HG02840 (cell line): ENCODE measurements around the gene AGAP9.
"Not testable (repeated sequence)": the region's sequence is repeated elsewhere in the genome, so short reads cannot be mapped to it uniquely, and the experiment has no call there.

Experiments
- ATAC-seq: cut with Tn5 transposase; IDR thresholded peaks from one replicate; pipeline ENCODE4 v1.9.1; 2021; ENCODE audit warnings: mild to moderate bottlenecking, moderate library complexity, moderate number of reproducible peaks; ENCODE audit not compliant: unreplicated experiment, low FRiP score

The AGAP9 gene

DNA sequence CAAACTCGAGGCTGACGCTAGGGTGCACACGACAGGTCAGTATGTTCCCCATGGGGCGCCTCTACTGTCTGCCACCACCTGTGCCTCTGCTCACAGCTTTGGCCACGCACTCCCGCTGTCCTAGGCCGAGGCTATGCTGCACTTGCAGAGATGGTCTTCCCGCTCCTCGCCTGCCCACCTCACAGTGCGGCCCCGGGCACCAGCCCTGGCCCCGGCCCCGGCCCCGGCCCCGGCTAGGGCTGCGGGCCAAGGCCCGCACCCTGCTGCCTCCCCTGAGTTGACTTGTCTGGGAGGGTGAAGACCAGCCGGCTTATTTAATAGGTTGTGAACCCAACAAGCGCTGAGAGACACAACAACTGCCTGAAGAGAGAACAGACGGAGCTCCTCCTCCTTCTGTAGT, at the start of gene AGAP9:
Gene AGAP9, minus strand, starts transcription at position 164 of the 400 bp plus-strand sequence. Its CDS starts 112 bp downstream, at position 52.
- not testable (repeated sequence) for ATAC-seq

DNA sequence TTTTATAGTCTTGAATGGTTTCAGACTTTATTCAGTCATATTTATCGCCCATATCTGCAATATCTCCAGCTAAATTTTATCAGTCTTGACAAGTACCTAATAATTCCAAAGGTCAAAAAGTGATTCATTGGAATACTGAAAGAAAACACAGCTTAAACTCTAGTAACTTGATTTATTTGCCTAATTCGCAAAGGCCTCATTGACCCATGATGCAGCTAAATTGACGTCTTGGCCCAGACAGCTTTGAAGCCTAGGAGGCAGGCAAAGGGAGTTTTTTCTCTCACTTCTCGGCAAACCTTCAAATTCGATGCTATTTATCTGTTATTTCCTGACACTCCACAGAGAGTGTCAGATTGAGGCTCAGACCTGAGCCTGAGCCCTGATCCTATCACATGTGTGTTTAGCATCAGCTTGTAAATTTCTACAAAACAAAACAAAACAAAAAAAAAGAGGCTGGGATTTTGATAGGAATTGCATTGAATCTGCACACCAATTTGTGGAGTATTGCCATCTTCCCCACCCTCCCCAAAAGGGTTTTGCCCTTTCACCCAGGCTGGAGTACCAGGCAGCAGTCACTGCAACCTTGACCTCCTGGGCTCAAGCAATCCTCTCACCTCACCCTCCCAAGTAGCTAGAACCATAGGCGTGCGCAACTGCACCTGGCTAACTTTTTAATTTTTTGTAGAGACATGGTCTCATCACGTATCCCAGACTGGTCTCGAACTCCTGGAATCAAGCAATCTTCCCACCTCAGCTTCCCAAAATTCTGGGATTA, 47.9 kb upstream of the AGAP9 start:
- not testable (repeated sequence) for ATAC-seq

- ATAC-seq: not testable (repeated sequence)
These were observed 43.3 kb upstream of the AGAP9 start for GRCh38 chr10:47566757-47567156.

DNA sequence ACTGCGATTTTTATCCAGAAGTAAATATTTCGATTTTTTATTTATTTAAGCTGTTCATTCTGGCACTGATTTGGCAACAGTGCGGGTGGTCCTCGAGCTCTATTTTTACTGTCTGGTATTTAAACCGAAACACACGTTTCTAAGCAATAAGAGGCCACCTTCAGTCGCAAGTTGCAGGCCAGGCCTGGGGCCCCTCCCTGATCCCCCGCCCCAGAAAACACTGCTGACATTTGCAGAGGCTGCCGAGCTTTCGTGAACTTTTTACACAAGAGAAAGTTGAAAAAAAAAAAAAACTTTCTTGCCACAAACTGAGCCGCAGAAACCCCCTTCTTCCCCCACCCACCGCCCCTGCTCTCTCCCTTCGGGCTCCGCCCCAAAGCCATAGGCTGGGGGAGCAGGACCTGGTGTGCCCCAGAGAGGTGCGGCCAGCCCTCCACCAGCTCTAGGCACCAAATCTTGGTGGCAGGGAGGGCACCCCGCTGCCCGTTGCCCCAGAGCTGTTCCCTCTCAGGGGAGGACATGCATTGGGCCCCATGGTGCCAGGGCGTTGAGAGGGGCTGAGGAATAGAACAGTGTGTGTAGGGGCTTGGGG, 42.8 kb upstream of the AGAP9 start:
- not testable (repeated sequence) for ATAC-seq

- not testable (repeated sequence) for ATAC-seq
These were observed 42.1 kb upstream of the AGAP9 start for GRCh38 chr10:47565517-47565920.

DNA sequence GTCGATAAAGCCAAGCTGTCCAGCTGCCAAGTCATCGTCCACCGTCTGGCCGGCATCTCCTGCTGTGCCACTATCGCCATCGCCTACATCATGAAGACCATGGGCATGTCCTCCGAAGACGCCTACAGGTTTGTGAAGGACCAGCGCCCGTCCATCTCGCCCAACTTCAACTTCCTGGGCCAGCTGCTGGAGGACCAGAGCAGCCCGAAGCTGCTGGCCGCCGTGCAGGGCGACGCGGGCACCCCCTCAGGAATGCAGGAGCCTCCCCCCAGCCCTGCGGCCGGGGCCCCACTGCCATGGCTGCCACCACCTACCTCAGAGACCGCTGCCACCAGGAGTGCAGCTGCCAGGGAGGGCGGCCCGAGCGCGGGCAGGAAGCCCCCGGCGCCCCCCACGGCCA, 41.5 kb upstream of the AGAP9 start:
- not testable (repeated sequence) for ATAC-seq

GRCh38 chr10:47564318-47564717, 40.9 kb upstream of the AGAP9 start:
- not testable (repeated sequence) for ATAC-seq

GRCh38 chr10:47560452-47560851, 37.0 kb upstream of the AGAP9 start:
- not testable (repeated sequence) for ATAC-seq

- ATAC-seq: not testable (repeated sequence)
These were observed 36.4 kb upstream of the AGAP9 start for GRCh38 chr10:47559718-47560308.

- ATAC-seq: not testable (repeated sequence)
These were observed 34.7 kb upstream of the AGAP9 start for GRCh38 chr10:47558109-47558508.

DNA sequence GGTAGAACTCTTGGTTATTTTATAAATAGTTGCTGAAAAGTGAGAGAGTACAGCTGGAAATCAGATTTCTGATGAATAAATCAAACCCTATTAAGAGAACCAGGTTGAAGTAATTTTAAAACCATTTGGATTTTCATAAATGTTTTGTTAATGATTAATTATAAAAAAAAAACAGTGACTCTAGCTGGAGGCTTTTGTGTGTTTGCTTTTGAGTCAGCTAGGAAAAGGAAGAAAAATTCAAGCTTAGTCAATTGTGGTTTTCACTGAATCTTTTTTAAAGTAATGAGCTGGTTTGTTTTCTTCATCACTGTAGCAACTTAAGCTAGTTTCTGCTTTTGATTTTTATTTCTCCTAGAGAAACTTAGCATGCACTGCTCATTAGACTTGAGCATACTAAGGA, 34.2 kb upstream of the AGAP9 start:
- ATAC-seq: not testable (repeated sequence)

DNA sequence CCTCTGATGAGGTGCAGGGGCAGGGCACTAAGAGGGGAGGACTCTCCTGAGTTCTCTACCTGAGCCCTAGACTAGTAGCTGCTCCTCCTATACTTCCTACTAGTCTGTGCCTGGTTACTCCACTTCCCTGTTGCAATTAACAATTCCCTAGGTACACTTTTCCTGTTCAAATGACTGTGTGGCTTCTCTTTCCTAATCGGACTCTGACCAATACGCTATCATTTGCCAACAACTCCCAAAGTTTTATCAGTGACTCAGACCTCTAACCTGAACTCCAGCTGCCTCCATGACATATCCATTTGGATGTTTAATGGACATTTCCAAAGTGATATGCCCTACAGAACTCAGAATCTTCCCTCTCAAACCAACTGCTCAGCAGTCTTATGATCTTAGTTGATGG, 31.9 kb upstream of the AGAP9 start:
- not testable (repeated sequence) for ATAC-seq

DNA sequence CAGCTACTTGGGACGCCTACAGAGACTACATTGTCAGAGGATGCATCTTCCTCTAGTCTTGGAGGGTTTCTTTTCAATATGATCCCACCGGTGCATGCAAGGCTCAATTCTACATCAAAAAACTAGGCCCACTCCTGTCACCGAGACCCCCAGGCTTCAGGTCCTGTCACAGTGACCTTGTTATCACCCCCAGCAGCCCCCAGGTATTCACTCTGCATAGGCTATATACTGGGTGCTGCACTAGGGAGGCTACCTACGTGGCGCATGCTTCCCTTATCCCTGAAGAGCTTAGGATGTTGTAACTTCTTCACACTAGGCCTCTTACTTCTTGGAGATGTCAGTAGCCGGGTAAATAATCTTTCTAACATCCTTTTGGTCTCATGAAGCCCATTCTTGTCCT, 31.1 kb upstream of the AGAP9 start:
- ATAC-seq: not testable (repeated sequence)

GRCh38 chr10:47553860-47554247, 30.4 kb upstream of the AGAP9 start:
- not testable (repeated sequence) for ATAC-seq

DNA sequence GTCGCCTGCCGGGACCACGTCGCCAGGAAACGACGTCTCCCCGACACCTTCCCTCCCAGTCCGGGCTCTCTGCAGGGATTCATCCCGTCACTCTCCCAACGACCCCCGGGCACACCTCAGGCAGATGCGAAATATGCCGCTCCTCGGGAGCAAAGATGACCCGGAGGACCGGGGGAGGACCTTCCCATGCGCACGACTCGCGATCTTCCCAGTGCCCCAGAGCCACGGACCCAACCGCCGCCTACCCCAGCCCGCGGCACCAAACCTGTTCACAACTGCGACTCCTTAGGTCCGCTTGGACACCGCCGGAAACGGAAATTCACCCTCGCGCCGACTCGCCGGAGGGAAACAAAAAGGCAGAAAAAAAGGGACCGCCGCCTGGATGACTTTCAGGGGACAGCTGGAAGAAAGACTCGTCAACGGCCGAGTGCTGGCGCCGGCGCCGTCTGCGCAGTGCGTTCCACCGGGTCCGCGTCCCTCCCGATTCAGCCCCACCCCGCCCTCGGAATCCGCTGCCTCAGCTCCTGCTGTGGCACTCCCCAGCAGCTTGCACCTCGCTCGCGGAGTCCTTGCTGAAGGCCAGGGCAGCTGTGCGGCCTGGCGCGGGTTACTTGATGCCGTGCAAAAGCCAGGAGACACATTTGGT, 29.9 kb upstream of the AGAP9 start:
- peak; percentile 84 for ATAC-seq

- not testable (repeated sequence) for ATAC-seq
These were observed 29.3 kb upstream of the AGAP9 start for GRCh38 chr10:47552719-47553118.

GRCh38 chr10:47547286-47547685, 23.8 kb upstream of the AGAP9 start:
- ATAC-seq: not testable (repeated sequence)

DNA sequence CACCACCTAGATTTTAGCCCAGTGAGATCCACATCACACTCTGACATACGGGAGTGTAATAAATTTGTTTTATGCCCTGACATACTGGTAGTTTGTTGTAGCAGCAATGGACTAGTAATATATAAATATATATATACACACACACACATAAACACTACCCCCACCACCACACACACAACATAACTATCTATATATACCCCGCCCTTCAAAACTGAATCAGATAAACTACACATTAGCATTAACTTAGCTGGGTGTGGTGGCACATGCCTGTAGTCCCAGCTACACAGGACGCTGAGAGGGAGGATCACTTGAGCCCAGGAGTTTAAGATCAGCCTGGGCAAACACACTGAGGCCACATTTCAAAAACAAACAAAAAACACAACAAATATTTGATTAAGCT, 13.0 kb upstream of the AGAP9 start:
- not testable (repeated sequence) for ATAC-seq

DNA sequence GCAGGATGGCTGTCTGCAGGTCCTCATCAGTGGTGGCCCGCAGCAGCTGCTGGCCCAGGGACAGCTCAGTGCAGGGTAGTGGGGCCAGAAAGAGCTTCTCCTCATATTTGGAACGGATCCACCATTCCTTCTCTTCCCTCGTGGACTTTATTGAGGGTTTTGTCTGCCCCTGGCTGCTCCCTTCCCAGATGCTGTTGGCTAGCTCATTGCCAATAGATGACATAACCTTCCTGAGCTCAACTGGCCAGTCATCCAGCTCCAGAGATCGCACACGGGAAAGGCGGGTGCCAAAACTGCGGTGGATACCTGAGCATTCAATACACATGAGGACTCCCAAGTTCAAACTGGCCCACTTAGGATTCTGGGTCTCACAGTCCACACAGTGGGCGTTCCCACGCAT, 21.1 kb downstream of the AGAP9 start:
- ATAC-seq: not testable (repeated sequence)

GRCh38 chr10:47494226-47494625, 29.2 kb downstream of the AGAP9 start:
- ATAC-seq: not testable (repeated sequence)

- ATAC-seq: not testable (repeated sequence)
These were observed 31.8 kb downstream of the AGAP9 start, which contains the start of gene FAM25G for GRCh38 chr10:47491600-47491999. TSS of gene FAM25G (minus strand) at chr10:47491700. CDS start at chr10:47491674, 26 bp downstream.
